NCI-H1092 (cell line): ENCODE data around the gene CREG2.

Source experiments
- DNase-seq: peaks from one replicate; lab custom pipeline; 2025; lab: John Stamatoyannopoulos, UW

CREG2 gene

DNA sequence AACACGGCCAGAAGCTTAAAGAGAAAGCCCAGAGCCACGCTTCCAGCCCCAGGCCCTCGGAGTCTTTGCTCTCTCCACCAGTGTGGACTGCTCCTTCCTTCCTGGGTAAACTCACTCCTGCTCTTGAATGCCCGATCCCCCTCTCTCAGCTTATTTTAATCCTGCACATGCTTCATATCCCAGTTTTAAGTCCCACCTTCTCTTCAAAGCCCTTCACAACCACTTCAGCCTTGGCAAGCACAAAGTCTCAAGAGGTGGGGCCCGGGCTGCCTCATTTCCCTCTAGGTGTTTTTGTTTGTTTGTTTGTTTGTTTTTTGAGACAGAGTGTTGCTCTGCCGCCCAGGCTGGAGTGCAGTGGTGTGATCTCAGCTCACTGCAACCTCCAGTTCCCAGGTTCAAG lies 21.6 kb upstream of the CREG2 start:
- no peak for DNase-seq

DNA sequence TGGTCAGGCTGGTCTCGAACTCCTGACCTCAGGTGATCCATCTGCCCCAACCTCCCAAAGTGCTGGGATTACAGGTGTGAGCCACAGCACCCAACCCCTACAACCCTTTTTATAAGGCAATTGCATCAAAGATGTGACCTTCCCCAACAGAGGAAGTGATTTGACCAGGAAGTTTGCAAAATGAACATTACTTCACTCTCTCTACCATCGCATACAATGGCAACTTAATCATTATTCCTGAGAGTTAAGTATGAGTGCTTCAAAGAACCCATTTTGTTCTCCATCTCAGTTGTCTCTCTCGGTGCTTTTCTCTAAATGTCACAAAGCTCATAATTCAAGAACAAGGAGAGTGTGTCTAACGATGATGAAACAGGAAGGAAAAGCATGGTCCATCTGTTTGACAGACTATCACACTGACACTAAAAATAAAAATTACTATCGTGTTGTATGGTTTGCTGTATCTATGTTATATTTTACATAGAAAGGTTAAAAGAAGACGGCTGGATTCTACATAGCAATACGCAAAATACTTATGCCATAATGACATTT lies 18.1 kb upstream of the CREG2 start:
- DNase-seq, result no peak

DNA sequence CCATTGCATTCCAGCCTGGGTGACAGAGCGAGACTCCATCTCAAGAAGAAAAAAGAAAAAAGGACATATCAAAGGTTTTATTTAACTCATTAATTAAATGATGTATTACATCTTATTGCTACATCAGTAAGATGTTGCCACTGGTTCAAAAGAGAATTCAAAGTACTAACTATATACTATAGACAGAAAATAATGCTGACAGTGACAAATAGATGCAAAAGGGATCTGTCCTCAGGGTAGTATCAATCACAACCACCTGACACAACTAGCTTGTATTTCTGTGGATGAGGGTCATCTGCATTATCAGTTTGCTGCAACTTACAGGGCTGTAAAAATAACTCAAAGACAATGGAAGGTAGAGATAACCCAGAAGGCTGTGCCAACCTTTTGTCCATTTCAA lies 16.4 kb upstream of the CREG2 start:
- no peak for DNase-seq

DNA sequence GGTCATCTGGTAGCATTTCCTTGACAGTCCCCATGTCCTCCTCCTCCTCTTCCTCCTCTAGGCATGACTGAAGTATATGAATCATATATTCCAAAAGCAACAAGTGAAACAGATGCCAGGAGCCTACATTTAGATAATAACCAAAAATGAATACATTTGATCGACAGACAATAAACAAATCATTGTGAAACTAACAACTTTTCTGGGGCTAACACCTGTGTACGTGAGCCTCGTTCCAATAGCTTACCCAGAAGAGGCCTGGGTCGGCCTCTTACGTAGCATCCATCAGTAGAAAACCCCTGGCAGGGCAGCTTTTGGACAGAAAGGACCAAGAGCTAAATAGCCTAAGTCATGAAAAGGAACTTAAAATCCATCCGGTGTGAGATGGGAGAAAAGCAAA lies 15.3 kb upstream of the CREG2 start:
- no peak for DNase-seq

DNA sequence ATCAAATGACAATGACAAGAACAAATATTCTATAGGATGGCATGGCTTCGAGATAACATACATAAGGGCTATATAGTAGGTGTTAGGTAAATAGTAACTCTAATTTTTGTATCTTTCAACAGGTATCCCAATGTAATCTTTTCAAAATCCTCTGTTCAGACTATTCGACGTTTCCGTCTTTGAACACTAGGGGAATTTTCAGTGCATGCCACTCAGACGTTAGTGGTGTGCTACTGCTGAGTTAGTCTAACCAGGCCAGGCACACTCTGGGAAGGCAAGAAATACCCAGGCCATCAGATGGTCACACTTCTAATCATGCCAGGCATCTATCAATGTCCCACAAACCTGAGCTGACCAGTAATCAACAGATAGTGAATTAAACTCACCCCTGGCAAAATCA lies 14.6 kb upstream of the CREG2 start:
- DNase-seq, result no peak

DNA sequence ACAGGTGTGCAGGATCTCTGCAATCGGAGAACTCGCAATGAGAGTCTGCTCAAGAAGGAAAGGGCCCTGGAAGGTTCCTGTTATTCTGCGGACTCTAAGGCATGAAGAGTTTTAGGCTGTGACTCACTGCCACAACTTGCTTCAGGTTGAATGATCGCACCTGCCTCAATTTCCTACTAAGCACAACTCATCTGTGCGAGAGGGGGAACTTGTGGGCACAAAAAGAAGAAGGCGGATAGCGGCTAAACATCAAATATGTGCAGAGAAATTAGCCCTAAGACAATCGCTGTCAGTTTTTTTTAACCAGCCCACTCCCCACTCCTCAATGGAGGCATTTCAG lies 14.0 kb upstream of the CREG2 start:
- DNase-seq, result no peak

DNA sequence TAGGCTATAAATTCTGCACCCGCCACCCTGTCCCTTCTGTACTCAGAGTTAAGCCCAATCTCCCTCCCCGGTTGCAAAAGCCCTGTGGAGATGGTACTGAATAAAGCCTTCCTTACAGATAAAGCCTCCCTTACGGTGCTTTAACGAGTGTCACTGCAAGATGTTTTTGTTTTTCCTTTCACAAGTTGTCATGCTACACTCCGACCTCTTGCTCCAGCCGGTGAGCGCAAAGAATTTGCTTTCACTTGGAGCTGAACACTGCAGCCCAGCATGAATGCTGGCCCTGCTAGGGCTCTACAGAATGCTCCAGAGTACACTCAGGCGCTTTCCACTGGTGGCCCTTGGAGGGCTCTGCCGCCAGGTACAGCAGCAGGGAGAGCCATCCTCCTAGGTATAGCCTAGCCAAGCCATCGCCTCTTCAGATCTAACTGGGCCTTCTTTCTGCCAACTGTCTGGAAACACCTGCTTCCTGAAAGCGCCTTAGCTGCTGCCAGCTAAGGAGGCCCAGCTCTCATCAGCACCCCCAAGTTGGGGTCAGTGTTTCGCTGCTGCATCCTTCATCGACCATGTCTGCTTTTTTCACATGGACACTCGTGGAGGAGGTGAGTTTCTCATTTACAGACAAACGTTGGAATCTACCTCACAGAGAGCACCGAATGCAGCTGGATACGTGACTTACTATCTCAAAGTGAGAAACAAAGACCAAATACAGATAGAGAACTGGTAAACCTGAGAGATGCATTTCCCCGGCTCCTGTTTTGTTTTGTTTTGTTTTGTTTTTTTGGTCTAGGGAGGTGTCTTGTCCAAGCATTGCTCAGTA lies 13.4 kb upstream of the CREG2 start:
- no peak for DNase-seq

DNA sequence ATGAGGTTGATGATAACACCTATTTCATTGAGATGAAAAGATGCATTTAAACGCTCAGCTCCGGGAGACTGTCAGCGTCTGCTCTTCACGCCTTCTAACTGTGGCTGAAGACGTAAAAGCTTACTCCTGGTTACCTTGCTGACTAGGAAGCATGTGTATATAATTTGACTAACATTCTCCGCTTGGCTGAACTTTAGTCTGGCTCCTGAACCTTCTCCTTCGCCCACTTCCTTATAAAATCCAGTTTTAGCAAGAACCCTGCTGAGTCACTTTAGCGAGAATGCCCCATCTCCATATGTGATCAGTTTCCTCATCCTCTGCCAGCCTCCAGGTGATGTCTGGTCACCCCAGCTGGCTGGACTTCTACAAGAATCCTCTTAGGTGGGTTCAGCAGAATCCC lies 12.7 kb upstream of the CREG2 start:
- no peak for DNase-seq

DNA sequence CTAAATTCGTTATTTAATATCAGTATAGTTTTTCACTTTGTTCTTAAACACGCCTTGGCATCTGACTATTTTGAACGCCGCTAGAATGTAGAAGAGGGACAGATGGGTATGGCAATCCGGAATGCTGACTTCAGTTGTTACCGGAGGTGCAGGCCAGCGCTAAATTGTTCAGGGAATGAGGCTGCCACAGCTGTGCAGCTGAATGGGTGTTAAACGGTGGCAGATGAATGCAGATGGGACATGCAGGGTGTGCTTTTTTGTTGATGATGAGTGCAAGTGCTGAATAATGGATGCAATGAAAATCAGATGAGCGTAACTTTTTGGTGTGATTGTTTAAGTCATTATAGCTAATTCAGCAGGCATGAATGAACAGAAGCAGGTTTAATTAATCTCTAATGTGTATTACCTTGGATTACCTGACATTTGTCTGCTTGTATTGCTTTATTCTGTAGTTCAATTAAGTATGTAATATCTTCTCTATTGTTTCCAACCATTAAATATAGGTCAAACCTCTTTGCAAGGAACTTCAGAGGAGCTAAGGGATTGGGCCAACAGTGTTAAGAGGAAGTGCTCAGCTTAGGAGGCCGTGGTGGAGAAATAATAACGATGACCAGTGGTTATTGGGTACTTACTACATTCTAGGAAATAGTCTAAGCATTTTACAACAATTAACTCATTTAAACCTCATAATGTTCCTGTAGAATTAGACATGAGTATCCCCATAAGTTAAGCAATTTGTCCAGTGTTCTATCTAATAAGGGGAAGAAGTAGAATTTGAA lies 11.9 kb upstream of the CREG2 start:
- DNase-seq, result no peak

DNA sequence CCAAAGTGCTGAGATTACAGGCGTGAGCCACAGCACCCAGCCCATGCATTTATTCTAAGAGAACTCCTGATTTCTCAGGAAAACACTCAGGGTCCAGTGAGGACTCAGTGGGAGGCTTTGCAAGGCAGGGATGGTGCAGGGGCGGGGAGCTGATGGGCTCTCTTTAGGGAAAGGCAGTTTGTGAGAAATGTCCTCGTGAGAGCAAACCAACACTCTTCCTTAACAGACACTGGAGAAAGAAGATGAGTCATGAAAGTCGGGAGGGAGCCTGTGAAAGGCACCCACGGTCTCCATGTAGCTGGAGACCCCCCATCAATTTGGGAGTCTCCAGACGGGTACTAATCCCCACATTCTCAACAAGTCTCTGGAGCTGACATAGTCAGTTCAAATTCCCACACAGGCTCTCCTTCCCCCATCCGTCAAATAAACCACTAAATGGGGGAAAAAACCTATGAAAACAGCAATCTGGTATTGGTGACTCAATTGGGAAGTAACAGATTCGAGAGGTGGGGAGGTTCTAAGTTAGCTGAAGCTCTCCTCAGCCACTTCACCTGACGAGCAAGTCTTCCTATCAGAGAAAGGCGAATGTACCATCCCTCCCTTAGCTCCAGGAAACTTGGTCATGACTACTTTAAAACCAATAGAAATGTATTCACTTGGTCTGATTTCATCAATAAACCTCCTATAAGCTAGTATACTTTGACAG lies 11.0 kb upstream of the CREG2 start:
- DNase-seq, result no peak

DNA sequence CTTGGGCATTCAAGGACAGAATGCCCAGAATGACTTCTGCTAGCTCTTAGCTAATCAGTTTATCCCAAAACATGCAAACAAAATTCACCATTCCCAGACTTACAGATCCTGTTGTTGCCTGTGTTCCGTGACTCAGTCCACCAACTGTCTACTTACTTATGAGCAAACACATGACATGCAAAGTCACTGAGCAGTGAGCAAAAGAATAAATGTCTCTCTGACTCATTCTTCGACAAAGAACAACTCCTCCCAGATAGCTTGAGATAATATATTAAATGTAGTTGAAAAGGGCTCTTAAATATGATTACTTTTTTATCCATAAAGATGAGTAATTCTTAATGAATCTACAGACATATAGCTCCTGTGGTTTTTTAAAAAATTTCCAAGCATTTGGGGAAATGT lies 9.0 kb upstream of the CREG2 start:
- DNase-seq, result no peak

DNA sequence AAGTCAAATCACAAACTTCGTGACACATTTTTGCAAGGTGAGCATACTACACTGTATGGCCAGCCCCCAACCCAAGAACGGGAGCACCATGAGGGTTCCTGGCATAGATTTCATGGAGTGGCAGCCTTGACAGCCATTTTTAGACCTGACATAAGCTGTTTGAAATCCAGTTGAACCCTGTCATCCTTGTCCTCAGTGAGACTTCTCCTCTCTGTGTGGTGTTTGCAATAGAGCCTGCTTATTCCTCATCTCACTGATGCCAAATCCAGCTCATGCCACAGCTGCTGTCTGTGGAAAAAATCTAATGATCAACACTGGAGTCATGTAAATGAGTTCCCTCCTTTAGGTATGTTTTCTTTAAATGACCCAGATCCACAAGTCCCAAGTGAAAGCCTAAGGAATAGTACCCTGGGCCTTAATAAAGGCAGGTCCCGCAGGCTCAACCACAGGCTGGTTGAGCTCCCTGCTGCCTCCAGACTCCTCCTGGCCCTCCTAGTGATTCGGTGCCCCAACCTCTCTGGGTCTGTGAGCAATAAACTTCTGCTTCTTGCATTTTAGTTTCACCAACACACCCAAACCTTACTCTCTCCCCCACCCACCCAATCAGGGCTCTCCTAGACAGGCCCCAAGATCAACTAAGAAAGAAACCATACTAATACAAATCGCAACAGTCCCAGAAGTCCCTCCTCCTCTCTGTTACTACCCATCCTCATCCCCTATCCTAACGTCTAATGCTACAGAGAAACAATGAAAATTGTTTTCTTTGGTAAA lies 8.4 kb upstream of the CREG2 start:
- no peak for DNase-seq

DNA sequence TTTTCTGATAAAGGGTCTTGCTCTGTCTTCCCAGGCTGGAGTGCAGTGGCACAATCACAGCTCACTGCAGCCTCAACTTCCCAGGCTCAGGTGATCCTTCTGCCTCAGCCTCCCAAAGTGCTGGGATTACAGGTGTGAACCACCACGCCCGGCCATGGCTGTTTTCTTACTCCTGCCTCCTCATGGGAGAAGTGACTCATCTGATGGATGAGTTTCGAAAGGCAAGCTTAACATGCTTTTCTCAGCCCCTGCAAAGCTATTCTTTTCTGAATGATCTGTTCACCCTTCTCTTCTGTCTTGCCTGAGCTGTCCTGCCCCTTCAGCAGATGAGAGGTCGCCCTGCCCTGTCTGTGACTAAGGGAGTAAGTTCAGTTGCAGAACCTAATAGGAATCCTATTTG lies 929 bp upstream of the CREG2 start:
- no peak for DNase-seq

DNA sequence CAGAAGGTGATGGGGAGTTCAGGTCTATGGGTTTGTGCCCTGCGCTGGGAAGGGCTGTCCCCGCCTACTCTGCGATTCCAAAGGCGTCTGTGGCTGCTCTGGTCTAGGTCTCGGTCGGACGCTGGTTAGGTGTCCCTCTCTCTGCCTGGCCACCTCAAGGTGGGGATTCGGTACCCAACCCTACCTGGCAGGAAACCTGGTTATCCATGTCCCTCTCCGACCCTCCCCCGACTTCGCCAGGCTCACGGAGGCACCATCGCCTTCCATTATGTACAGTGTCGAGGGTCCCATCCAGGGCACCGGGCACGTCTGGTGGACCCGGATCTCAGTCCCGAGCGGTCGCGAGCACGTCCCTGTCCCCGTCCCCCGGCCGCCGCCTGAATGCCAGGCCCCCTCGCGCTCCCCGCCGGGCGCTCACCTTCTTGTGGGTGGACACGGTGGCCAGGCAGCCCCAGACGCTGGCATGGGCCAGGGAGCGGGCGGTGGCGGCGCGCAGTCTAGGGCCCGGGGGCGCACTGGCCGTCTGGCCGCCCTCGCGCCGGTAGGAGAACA lies 628 bp downstream of the CREG2 start:
- no peak for DNase-seq

DNA sequence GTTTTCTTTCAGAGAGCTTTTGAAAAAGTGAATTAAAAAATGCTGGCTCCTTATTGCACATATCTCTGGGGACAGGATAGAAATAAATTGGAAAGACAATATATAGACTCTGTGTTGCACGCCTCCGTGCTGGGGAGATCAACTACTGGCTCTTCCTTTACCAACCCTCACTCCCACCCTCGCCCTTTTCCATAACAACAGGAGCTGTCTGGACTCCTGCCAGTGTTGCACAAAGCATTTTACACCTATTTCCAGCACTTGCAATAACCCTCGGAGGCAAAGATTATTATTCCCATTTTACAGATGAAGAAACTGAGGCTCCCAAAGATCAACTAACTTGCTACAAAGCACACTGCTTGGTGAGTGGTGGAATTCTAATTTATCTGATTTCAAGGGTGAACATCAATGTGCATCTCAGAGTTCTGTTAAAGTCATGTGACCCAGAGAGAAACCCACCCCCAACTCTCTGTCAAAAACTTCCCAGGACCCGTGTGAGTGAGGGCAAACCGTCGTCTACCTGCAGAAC lies 4.2 kb downstream of the CREG2 start:
- DNase-seq, result no peak

DNA sequence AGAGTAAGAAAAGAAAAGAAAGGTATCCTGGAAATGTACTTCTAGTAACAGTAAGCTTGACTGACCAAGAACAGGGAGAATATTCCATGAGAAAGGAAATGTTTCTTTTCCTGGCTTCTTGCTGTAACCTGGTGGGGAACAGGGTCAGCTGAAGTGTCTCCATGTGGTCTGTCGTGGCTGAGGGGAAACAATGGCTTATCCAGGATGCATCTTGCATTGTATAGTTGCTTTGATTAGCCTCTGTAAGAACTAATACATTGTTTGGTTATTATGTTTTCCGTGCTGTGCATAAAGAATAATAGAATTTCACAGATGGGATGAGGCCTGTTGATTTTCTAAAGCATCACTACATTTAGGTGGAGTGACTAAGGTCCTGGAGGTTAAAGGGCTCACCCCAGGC lies 4.9 kb downstream of the CREG2 start:
- no peak for DNase-seq

DNA sequence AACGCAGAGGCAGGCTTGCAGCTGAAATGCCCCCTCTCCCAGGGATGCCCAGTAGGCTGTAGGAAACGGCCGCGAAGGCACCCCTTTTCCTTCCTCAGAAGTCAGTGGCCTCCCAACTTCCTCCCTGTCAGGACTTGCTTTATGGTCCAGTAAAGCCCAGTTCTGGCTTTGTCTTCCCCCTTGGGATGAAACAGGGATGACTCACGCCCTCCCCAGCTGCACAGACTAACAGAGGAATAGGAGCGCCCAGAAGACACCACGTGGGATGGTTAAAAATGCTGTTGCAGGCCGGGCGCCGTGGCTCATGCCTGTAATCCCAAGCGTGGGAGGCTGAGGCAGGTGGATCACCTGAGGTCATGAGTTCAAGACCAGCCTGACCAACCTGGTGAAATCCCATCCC lies 6.9 kb downstream of the CREG2 start:
- no peak for DNase-seq

DNA sequence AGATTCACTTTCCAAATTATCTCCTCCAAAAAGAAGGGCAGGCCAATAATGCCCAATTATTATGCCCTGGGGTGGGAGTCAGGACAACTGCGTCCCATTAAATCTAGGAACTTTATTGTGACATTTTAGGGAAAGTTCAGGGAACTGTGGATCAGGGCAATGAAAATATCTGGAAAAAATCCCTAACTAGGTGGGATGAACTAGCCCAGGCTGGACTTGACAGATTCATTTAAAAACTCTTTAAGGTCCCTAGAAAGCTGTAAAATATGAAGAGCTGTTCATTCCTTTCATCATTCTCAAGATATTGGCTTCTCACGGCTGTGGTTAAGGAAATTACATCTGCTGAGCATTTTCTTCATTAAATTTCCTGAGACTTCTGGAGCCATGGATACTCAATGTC lies 8.2 kb downstream of the CREG2 start:
- no peak for DNase-seq

DNA sequence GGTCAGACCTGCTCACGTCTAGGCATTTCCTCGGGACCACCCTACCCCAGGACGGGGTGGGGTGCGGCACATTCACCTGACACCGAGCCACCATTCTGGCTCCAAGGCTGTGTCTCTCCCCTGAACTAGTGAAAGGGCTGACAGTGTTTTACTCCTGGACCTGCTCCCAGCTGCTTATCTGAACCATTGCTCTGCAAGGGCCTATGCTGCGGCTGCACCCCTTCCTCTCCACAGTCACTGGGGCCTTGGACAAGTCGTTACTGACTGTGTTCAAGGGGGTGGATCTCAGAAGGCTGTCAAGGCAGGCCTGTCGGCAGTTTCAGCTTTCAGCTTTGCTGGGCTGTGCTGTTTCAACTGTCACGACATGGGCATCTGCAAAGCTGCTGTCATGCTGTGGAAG lies 11.7 kb downstream of the CREG2 start:
- DNase-seq, result no peak

DNA sequence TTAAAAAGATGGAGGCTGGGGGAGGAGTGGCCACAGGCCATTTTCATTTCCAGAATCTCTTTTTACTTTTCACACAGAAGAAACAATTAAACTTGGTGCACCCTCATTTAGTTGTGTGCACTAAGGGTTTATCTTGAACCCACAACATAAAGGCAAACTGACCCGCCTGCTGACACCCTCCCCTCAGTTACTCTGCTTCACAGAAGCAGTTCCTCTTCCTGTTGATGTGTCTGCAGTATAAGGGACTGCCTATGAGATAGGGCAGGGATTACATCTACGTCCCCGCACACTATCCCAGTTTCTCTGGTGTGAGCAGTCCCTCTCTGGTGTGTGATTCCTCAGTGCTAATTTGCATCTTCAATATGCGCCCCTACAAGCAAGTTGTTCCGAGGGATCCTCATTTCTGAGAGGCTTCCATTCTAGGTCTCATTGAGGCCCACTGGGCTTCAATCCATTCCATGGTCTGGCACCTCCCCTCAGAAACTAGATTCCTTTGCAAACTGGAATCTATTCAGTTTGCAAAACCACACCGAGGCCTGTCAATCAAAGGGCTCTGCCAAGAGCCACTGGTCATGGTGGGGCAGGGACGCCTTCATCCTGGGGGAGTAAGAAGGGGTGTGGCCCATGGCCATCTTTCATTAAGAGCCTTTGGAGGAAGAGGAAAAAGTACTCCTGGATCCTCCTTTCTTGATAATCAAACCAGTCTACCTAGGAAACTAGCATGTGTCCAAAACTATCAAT lies 12.3 kb downstream of the CREG2 start:
- no peak for DNase-seq

DNA sequence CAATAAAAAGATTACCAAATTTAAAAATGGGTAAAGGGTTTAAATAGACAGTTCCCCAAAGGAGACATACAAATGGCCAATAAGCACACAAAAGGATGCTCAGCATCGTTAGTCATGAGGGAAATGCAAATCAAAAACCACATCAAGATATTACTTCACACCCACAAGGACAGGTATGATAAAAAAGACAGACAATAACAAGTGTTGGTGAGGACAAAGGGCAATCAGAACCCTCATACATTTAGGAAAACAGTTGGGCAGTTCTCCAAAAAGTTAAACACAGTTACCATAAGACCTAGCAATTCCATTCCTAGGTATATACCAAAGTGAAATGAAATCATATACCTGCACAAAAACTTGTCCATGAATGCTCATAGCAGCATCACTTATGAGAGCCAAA lies 14.5 kb downstream of the CREG2 start:
- no peak for DNase-seq
